K562 (cell line): Measurements from ENCODE around the gene POLR2H. TPM values are rescaled to one million over a fixed set of nuclear protein-coding genes. Genes with fewer than 3 reads are reported as not detected.

Experiments
- ATAC-seq: fragments of 200-7000 bp; cut with Tn5 transposase; 3 replicates; pipeline ENCODE4 v1.9.1; 2020; ENCODE audit warnings: moderate library complexity
- BruUV-seq: library from RNA; stranded (reverse); fragments of 400-500 nt; replicated peaks from 2 replicates; lab custom pipeline; 2021; lab: Mats Ljungman, UMichigan
- CTCF ChIA-PET: fragments of 300-600 bp; formaldehyde crosslinking; extraction: SDS; loops from one replicate; lab custom pipeline; 2021; ENCODE audit warnings: low intra/inter-chr PET ratio; lab: Yijun Ruan, JAX
- POLR2A ChIA-PET: fragments of 300-600, 350-650 bp; sonication (Branson Sonifier 250); formaldehyde crosslinking; extraction: SDS; loops from one replicate; lab custom pipeline; 2021; ENCODE audit warnings: antibody characterized with exemption, inconsistent platforms; lab: Yijun Ruan, JAX
- DNase-seq, 4 experiments: peaks; one replicate each; pipeline versions ENCODE4 v3.0.0 to v3.0.0-alpha.2; 2011 to 2018; ENCODE audit warnings: low spot score in 3 of 4, mixed read lengths in 3 of 4; ENCODE audit errors: extremely low read depth in 1 of 4
- FAIRE-seq: peaks from 2 replicates; lab custom pipeline; 2011; peaks lifted over from hg19 to GRCh38; lab: Jason Lieb, UNC
- H2AFZ ChIP-seq: 2 replicates; pipeline ENCODE4 v1.6.0; 2011; ENCODE audit warnings: low read depth, low read length, control low read depth, inconsistent platforms
- H3K27ac ChIP-seq: fragments of 200-600 bp; 3 replicates; pipeline ENCODE4 v1.8.0; 2011; ENCODE audit warnings: low read depth, mild to moderate bottlenecking, control low read depth, inconsistent platforms, low read length, moderate library complexity, mixed read lengths; ENCODE audit errors: extremely low read depth
- H3K27me3 ChIP-seq, 2 experiments: fragments of 300-600 bp in 1 of 2; 2 replicates in 1 of 2; 3 replicates in 1 of 2; pipeline versions ENCODE4 v1.6.0 to v1.8.0; 2011; ENCODE audit warnings: inconsistent platforms in 2 of 2, low read length in 2 of 2, mild to moderate bottlenecking in 1 of 2, mixed read lengths in 1 of 2, moderate library complexity in 1 of 2; ENCODE audit not compliant: control insufficient read depth in 2 of 2, insufficient read depth in 2 of 2
- H3K36me3 ChIP-seq: fragments of 300-600 bp; 3 replicates; pipeline ENCODE4 v1.8.0; 2011; ENCODE audit warnings: mild to moderate bottlenecking, low read length, inconsistent platforms; ENCODE audit not compliant: control insufficient read depth, insufficient read depth
- H3K4me1 ChIP-seq, 2 experiments: fragments of 200-600 bp in 1 of 2; replicated peaks in 1 of 2; 2 replicates in 1 of 2; 3 replicates in 1 of 2; pipeline versions ENCODE4 v1.5.1 to v1.8.0; 2011; ENCODE audit warnings: inconsistent platforms in 2 of 2, low read length in 2 of 2, mild to moderate bottlenecking in 1 of 2, mixed read lengths in 1 of 2, moderate library complexity in 1 of 2; ENCODE audit not compliant: control insufficient read depth in 2 of 2, insufficient read depth in 2 of 2
- H3K4me2 ChIP-seq: 2 replicates; pipeline ENCODE4 v1.6.1; 2011; ENCODE audit warnings: low read length, control low read depth, inconsistent platforms, mixed read lengths; ENCODE audit not compliant: insufficient read depth
- H3K4me3 ChIP-seq: fragments of 200-600 bp; sonication (generic), shearing (Covaris generic); 2 replicates; pipeline ENCODE4 v1.5.1; 2016; ENCODE audit warnings: control low read depth, inconsistent platforms
- H3K79me2 ChIP-seq: fragments of 200-600 bp; 3 replicates; pipeline ENCODE4 v1.8.0; 2011; ENCODE audit warnings: low read length, inconsistent platforms; ENCODE audit not compliant: control insufficient read depth, insufficient read depth
- H3K9ac ChIP-seq, 2 experiments: 2 replicates each; pipeline versions ENCODE4 v1.6.0 to v1.6.1; 2011; ENCODE audit warnings: low read depth in 2 of 2, low read length in 2 of 2, control low read depth in 1 of 2, inconsistent platforms in 1 of 2, mild to moderate bottlenecking in 1 of 2, mixed read lengths in 1 of 2; ENCODE audit not compliant: insufficient read depth in 1 of 2
- H3K9me1 ChIP-seq: one replicate; pipeline ENCODE4 v1.6.0; 2011; ENCODE audit warnings: inconsistent platforms, mild to moderate bottlenecking, low read length, moderate library complexity; ENCODE audit not compliant: control insufficient read depth, insufficient read depth
- H3K9me3 ChIP-seq: replicated peaks from 2 replicates; pipeline ENCODE4 v1.5.1; 2011; ENCODE audit warnings: low read depth, low read length, inconsistent platforms; ENCODE audit not compliant: control insufficient read depth, insufficient read depth
- H4K20me1 ChIP-seq: replicated peaks from 2 replicates; pipeline ENCODE4 v1.6.1; 2011; ENCODE audit warnings: low read length, inconsistent platforms, mixed read lengths; ENCODE audit not compliant: control insufficient read depth, insufficient read depth
- ATF6 ChIP-seq: sonication (generic); formaldehyde crosslinking; IDR thresholded peaks from 2 replicates; pipeline ENCODE4 v1.4.0; 2020; ENCODE audit warnings: mild to moderate bottlenecking, missing genetic modification reagents
- BCL6 ChIP-seq: fragments of 250-450 bp; sonication (Bioruptor Pico); IDR thresholded peaks from 2 replicates; pipeline ENCODE4 v1.4.0; 2020
- HMG20B ChIP-seq: fragments of 250-450 bp; sonication (Bioruptor Pico); IDR thresholded peaks from 2 replicates; pipeline ENCODE4 v1.5.0; 2021; ENCODE audit warnings: mild to moderate bottlenecking
- POLR2G ChIP-seq: fragments of 200-400 bp; formaldehyde crosslinking; IDR thresholded peaks from 2 replicates; pipeline ENCODE4 v1.6.1; 2017; ENCODE audit warnings: low read depth, mild to moderate bottlenecking, antibody characterized with exemption, low read length, moderate library complexity
- PURB ChIP-seq: sonication (generic); formaldehyde crosslinking; IDR thresholded peaks from 2 replicates; pipeline ENCODE4 v1.9.0; 2021; ENCODE audit warnings: low read depth, mild to moderate bottlenecking, missing genetic modification reagents
- RBBP5 ChIP-seq: fragments of 200-600 bp; sonication (generic); IDR thresholded peaks from 2 replicates; pipeline ENCODE4 v1.6.1; 2012; ENCODE audit warnings: borderline replicate concordance, mild to moderate bottlenecking, low read length, control low read depth, inconsistent platforms; ENCODE audit not compliant: insufficient read depth, poor library complexity, severe bottlenecking
- ZNF592 ChIP-seq: fragments of 450-650 bp; IDR thresholded peaks from 2 replicates; pipeline ENCODE4 v1.6.1; 2017; ENCODE audit warnings: antibody characterized with exemption, mild to moderate bottlenecking
- WGBS: fragments of 100-300 bp; shearing (Covaris generic); methylation state at CpG from one replicate; pipeline ENCODE4 v1.1.6; 2016; ENCODE audit warnings: low coverage, mixed read lengths; ENCODE audit not compliant: insufficient coverage; ENCODE audit errors: missing lambda C conversion rate; 5-methylcytosine and 5-hydroxymethylcytosine counted together
- in situ Hi-C: fragments of 300-500 bp; cut with MboI; formaldehyde crosslinking; loops from 4 replicates; pipeline ENCODE4 v1.15.0; 2018; ENCODE audit warnings: inconsistent platforms, mixed read lengths
- intact Hi-C: fragments of 100-400 bp; cut with micrococcal nuclease; formaldehyde crosslinking; loops from 2 replicates; pipeline ENCODE4 v1.14.2; 2022
- polyA plus RNA-seq, 8 experiments: library from polyadenylated mRNA; depleted of rRNA in 4 of 8; stranded (reverse) in 5 of 8; unstranded in 3 of 8; fragments of >200 nt; fragmentation: Nextera tagmentation in 2 of 8; fragmentation: Illumina TruSeq in 1 of 8; extraction: Ambion mirVana in 2 of 8; extraction: Trizol in 1 of 8; gene quantifications; 2 replicates each; pipeline versions ENCODE4 v1.2.1 to v1.2.3, GENCODE V29; 2011 to 2014; ENCODE audit warnings: inconsistent platforms in 1 of 8, missing spikeins in 1 of 8
- total RNA-seq, 7 experiments: library from RNA; depleted of rRNA in 6 of 7; stranded (reverse); fragments of >200 nt in 6 of 7; fragmentation: Illumina TruSeq in 2 of 7; extraction: Trizol in 2 of 7; gene quantifications; 2 replicates each; pipeline versions ENCODE4 v1.2.1 to v1.2.3, GENCODE V29; 2011 to 2021; ENCODE audit warnings: low replicate concordance in 1 of 7

POLR2H gene
- total and polyA plus RNA-seq, 9 of the 15 experiments (the other 6 are each of a cell fraction or from before 2014, with no cell fraction given): 128 to 512 (median 220) TPM

- intact Hi-C loops (no loop called here), in situ Hi-C loops (no loop called here)
- no TSS peak for BruUV-seq
- WGBS: 79% methylated on average over 19 of the region's 20 CpGs
- Histone ChIP-seq H3K9me1 (peaks cover 6% of the 10 kb centered on the region), H3K36me3 (peaks cover 53% of the 10 kb centered on the region; the same call in 2 of the 3 replicates), H4K20me1 (no peaks in the 10 kb centered on the region), H3K4me1 (peaks cover 56 to 64% of the 10 kb centered on the region in 2 experiments), H3K4me3 (no peak overlapping the region), H2AFZ (no peak overlapping the region), H3K9me3 (no peaks in the 10 kb centered on the region), H3K27me3 (no peaks in the 10 kb centered on the region), H3K79me2 (peaks cover 8% of the 10 kb centered on the region; the same call in 2 of the 3 replicates), H3K9ac (peak overlapping the region; percentile 60 to 75), H3K4me2 (peak overlapping the region; percentile 79), H3K27ac (peak overlapping the region; percentile 88)
- ATAC-seq (peak; percentile 3; the same call in 1 of the 3 replicates), FAIRE-seq (no peak), DNase-seq (peak in 1 of 4 experiments; percentile 32)
- POLR2A ChIA-PET: interaction anchor here (0.7 kb wide), 1 partner anchor 10 kb away, joined by 3 read pairs; no protein-coding TSS in a partner anchor
- CTCF ChIA-PET: no interaction called here
- TF ChIP-seq BCL6 (no peak), RBBP5 (peak; percentile 18), HMG20B (CRISPR knock-in tag) (no peak), POLR2G (peak; percentile 56), ATF6 (CRISPR knock-in tag) (no peak), ZNF592 (peak; percentile 16; the same call in 1 of the 2 replicates), PURB (CRISPR knock-in tag) (no peak)
Observed at GRCh38 chr3:184346480-184347190, 14.9 kb upstream of the POLR2H start.
